SK-N-SH treated with all-trans-retinoic acid at 6 μM for 48 hours (cell line): ENCODE measurements around the gene SMG1.

Experiments
- ATAC-seq: fragments of 200-7000 bp; cut with Tn5 transposase; 3 replicates; pipeline ENCODE4 v1.9.1; 2020; ENCODE audit warnings: mild to moderate bottlenecking, moderate library complexity
- ARNTL ChIP-seq: fragments of 450-650 bp; formaldehyde crosslinking; IDR thresholded peaks from 2 replicates; pipeline ENCODE4 v1.5.0; 2020; ENCODE audit warnings: low read depth, mild to moderate bottlenecking, moderate library complexity, borderline replicate concordance
- BACH2 ChIP-seq: fragments of 250-450 bp; sonication (Bioruptor Pico); IDR thresholded peaks from 2 replicates; pipeline ENCODE4 v1.9.0; 2021; ENCODE audit warnings: mild to moderate bottlenecking, borderline replicate concordance
- CREB5 ChIP-seq: fragments of 250-450 bp; sonication (Bioruptor Pico); IDR thresholded peaks from 2 replicates; pipeline ENCODE4 v1.5.1; 2020; ENCODE audit warnings: low read depth, mild to moderate bottlenecking, moderate library complexity
- CSDC2 ChIP-seq: fragments of 250-450 bp; sonication (Bioruptor Pico); IDR thresholded peaks from 2 replicates; pipeline ENCODE4 v1.5.0; 2020; ENCODE audit warnings: mild to moderate bottlenecking, moderate library complexity
- CSRNP3 ChIP-seq: fragments of 250-450 bp; sonication (Bioruptor Pico); IDR thresholded peaks from 2 replicates; pipeline ENCODE4 v1.5.1; 2021; ENCODE audit warnings: mild to moderate bottlenecking, moderate library complexity
- ESRRG ChIP-seq: fragments of 250-450 bp; sonication (Bioruptor Pico); IDR thresholded peaks from 2 replicates; pipeline ENCODE4 v1.6.1; 2021; ENCODE audit warnings: mild to moderate bottlenecking
- GLIS3 ChIP-seq: fragments of 250-450 bp; sonication (Bioruptor Pico); IDR thresholded peaks from 2 replicates; pipeline ENCODE4 v1.5.0; 2020; ENCODE audit warnings: mild to moderate bottlenecking, moderate library complexity
- ISL1 ChIP-seq: fragments of 250-450 bp; sonication (Bioruptor Pico); IDR thresholded peaks from 2 replicates; pipeline ENCODE4 v2.1.2; 2022; ENCODE audit warnings: mild to moderate bottlenecking, moderate library complexity
- OSR1 ChIP-seq: fragments of 250-450 bp; sonication (Bioruptor Pico); IDR thresholded peaks from 2 replicates; pipeline ENCODE4 v1.8.0; 2022; ENCODE audit warnings: moderate library complexity, mild to moderate bottlenecking, inconsistent platforms
- PATZ1 ChIP-seq: fragments of 250-450 bp; sonication (Bioruptor Pico); IDR thresholded peaks from 2 replicates; pipeline ENCODE4 v1.8.0; 2020; ENCODE audit warnings: mild to moderate bottlenecking, moderate library complexity, borderline replicate concordance
- POU6F1 ChIP-seq: fragments of 250-450 bp; sonication (Bioruptor Pico); IDR thresholded peaks from 2 replicates; pipeline ENCODE4 v1.8.0; 2021; ENCODE audit warnings: low read depth, mild to moderate bottlenecking, moderate library complexity, borderline replicate concordance
- PPARA ChIP-seq: fragments of 250-450 bp; sonication (Bioruptor Pico); IDR thresholded peaks from 2 replicates; pipeline ENCODE4 v1.5.0; 2020; ENCODE audit warnings: mild to moderate bottlenecking, borderline replicate concordance
- RARB ChIP-seq: fragments of 250-450 bp; sonication (Bioruptor Pico); IDR thresholded peaks from 2 replicates; pipeline ENCODE4 v1.8.0; 2021; ENCODE audit warnings: mild to moderate bottlenecking, moderate library complexity
- SNAI2 ChIP-seq: fragments of 250-450 bp; sonication (Bioruptor Pico); IDR thresholded peaks from 2 replicates; pipeline ENCODE4 v1.5.0; 2020; ENCODE audit warnings: mild to moderate bottlenecking, moderate library complexity
- TCF4 ChIP-seq: fragments of 250-450 bp; sonication (Bioruptor Pico); IDR thresholded peaks from 2 replicates; pipeline ENCODE4 v1.8.0; 2021; ENCODE audit warnings: mild to moderate bottlenecking, moderate library complexity, borderline replicate concordance
- TSHZ2 ChIP-seq: fragments of 250-450 bp; sonication (Bioruptor Pico); IDR thresholded peaks from 2 replicates; pipeline ENCODE4 v1.5.0; 2020; ENCODE audit warnings: mild to moderate bottlenecking, moderate library complexity
- ZC3H10 ChIP-seq: fragments of 250-450 bp; sonication (Bioruptor Pico); IDR thresholded peaks from 2 replicates; pipeline ENCODE4 v1.5.1; 2021; ENCODE audit warnings: mild to moderate bottlenecking, moderate library complexity
- ZFP3 ChIP-seq: fragments of 250-450 bp; sonication (Bioruptor Pico); IDR thresholded peaks from 2 replicates; pipeline ENCODE4 v1.5.0; 2020; ENCODE audit warnings: mild to moderate bottlenecking, moderate library complexity
- ZFP30 ChIP-seq: fragments of 450-650 bp; formaldehyde crosslinking; IDR thresholded peaks from 2 replicates; pipeline ENCODE4 v1.5.0; 2022; ENCODE audit warnings: mild to moderate bottlenecking, moderate library complexity
- ZNF565 ChIP-seq: fragments of 450-650 bp; formaldehyde crosslinking; conservative IDR thresholded peaks from 2 replicates; pipeline ENCODE4 v1.5.0; 2020; ENCODE audit warnings: low read depth, mild to moderate bottlenecking, moderate library complexity
- ZNF8 ChIP-seq: fragments of 450-650 bp; formaldehyde crosslinking; IDR thresholded peaks from 2 replicates; pipeline ENCODE4 v1.5.0; 2020; ENCODE audit warnings: mild to moderate bottlenecking, moderate library complexity

The SMG1 gene

GRCh38 chr16:18941471-18941870 is 15.3 kb upstream of the SMG1 start:
- TF ChIP-seq ISL1 (CRISPR knock-in tag), result no peak
- TF ChIP-seq SNAI2 (CRISPR knock-in tag), result no peak
- no peak for TF ChIP-seq ZFP30
- no peak for TF ChIP-seq GLIS3
- no peak for TF ChIP-seq BACH2 (CRISPR knock-in tag)
- no peak for TF ChIP-seq ZNF565 (CRISPR knock-in tag)
- no peak for TF ChIP-seq ESRRG
- TF ChIP-seq OSR1 (CRISPR knock-in tag), result no peak
- no peak for TF ChIP-seq CSRNP3
- no peak for TF ChIP-seq PATZ1 (CRISPR knock-in tag)
- ATAC-seq, result no peak

GRCh38 chr16:18938986-18939385 is 12.8 kb upstream of the SMG1 start:
- TF ChIP-seq ZNF565 (CRISPR knock-in tag) (no peak), RARB (CRISPR knock-in tag) (no peak), ESRRG (no peak), PATZ1 (CRISPR knock-in tag) (no peak), POU6F1 (CRISPR knock-in tag) (no peak), GLIS3 (no peak), CSRNP3 (no peak), ZC3H10 (CRISPR knock-in tag) (no peak), ARNTL (CRISPR knock-in tag) (no peak), TSHZ2 (CRISPR knock-in tag) (no peak), ZFP30 (no peak)
- ATAC-seq, result no peak

GRCh38 chr16:18937390-18937789 is 11.2 kb upstream of the SMG1 start:
- TF ChIP-seq TCF4 (no peak), ZC3H10 (CRISPR knock-in tag) (no peak), ZFP3 (CRISPR knock-in tag) (no peak), CSDC2 (CRISPR knock-in tag) (no peak), ISL1 (CRISPR knock-in tag) (no peak), ZFP30 (no peak), CREB5 (no peak), PPARA (CRISPR knock-in tag) (no peak), TSHZ2 (CRISPR knock-in tag) (no peak), ZNF8 (no peak), ESRRG (no peak)
- no peak for ATAC-seq
